Uterus (tissue), 2 donors: Measurements from ENCODE around the gene DPP6.
"Not testable (repeated sequence)": the region's sequence is repeated elsewhere in the genome, so short reads cannot be mapped to it uniquely, and the experiment has no call there.

ENCODE experiments used
- POLR2A ChIP-seq, 2 donors: fragments of 450-650 bp; IDR thresholded peaks; one replicate each; pipeline ENCODE4 v1.6.1; 2016; ENCODE audit warnings: antibody characterized with exemption in 2 of 2, mild to moderate bottlenecking in 1 of 2, moderate library complexity in 1 of 2
- TF ChIP-seq, protein P1 (sequence below), 4 experiments: fragments of 200-600 bp in 2 of 4; fragments of 450-650 bp in 2 of 4; sonication (generic) in 2 of 4; IDR thresholded peaks; one replicate each; pipeline ENCODE4 v1.5.1; 2016 to 2019; ENCODE audit warnings: antibody characterized with exemption in 4 of 4, mild to moderate bottlenecking in 2 of 4, moderate library complexity in 1 of 4

GRCh38 chr7:154109615-154110014 is 57.4 kb downstream of the DPP6 start:
- TF ChIP-seq, protein P1, sequence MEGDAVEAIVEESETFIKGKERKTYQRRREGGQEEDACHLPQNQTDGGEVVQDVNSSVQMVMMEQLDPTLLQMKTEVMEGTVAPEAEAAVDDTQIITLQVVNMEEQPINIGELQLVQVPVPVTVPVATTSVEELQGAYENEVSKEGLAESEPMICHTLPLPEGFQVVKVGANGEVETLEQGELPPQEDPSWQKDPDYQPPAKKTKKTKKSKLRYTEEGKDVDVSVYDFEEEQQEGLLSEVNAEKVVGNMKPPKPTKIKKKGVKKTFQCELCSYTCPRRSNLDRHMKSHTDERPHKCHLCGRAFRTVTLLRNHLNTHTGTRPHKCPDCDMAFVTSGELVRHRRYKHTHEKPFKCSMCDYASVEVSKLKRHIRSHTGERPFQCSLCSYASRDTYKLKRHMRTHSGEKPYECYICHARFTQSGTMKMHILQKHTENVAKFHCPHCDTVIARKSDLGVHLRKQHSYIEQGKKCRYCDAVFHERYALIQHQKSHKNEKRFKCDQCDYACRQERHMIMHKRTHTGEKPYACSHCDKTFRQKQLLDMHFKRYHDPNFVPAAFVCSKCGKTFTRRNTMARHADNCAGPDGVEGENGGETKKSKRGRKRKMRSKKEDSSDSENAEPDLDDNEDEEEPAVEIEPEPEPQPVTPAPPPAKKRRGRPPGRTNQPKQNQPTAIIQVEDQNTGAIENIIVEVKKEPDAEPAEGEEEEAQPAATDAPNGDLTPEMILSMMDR (IDR thresholded peaks at IDR 0.05): not testable (repeated sequence)
- not testable (repeated sequence) for TF ChIP-seq POLR2A (IDR thresholded peaks at IDR 0.05)
